Naive B cell (primary cell): ENCODE measurements around the gene ZNF497. TPM values are rescaled to one million over a fixed set of nuclear protein-coding genes. Genes with fewer than 3 reads are reported as not detected.
A peak's percentile ranks its signal among the peaks of the same experiment; 100 is the strongest.

Experiments used
- ATAC-seq, 2 donors: fragments of 150-1000 bp; cut with Tn5 transposase; 2 replicates each; pipeline ENCODE4 v1.10.0; 2021; ENCODE audit warnings: low read depth in 2 of 2, mild to moderate bottlenecking in 2 of 2, moderate library complexity in 2 of 2
- DNase-seq: peaks from one replicate; pipeline ENCODE4 v3.0.0; 2022
- H3K27ac Mint-ChIP-seq, 6 donors: one replicate each; pipeline ENCODE4 v1.8.0; 2020 to 2022; ENCODE audit warnings: mild to moderate bottlenecking in 6 of 6, mixed read lengths in 6 of 6, moderate library complexity in 5 of 6, inconsistent platforms in 2 of 6
- H3K27me3 Mint-ChIP-seq, 3 donors: one replicate each; pipeline ENCODE4 v1.8.0; 2021 to 2022; ENCODE audit warnings: mixed read lengths in 3 of 3, mild to moderate bottlenecking in 1 of 3
- H3K36me3 Mint-ChIP-seq, 2 donors: one replicate each; pipeline ENCODE4 v1.8.0; 2020 to 2022; ENCODE audit warnings: mixed read lengths in 2 of 2, inconsistent platforms in 1 of 2, mild to moderate bottlenecking in 1 of 2
- H3K4me1 Mint-ChIP-seq, 3 donors: one replicate each; pipeline ENCODE4 v1.8.0; 2020 to 2022; ENCODE audit warnings: mixed read lengths in 3 of 3, inconsistent platforms in 1 of 3, mild to moderate bottlenecking in 1 of 3, moderate library complexity in 1 of 3
- H3K4me3 Mint-ChIP-seq, 8 donors: one replicate each; pipeline ENCODE4 v1.8.0; 2020 to 2022; ENCODE audit warnings: mild to moderate bottlenecking in 8 of 8, mixed read lengths in 8 of 8, moderate library complexity in 8 of 8, inconsistent platforms in 2 of 8
- H3K9me3 Mint-ChIP-seq, 7 donors: one replicate each; pipeline ENCODE4 v1.8.0; 2020 to 2022; ENCODE audit warnings: mixed read lengths in 7 of 7, mild to moderate bottlenecking in 5 of 7, inconsistent platforms in 2 of 7, moderate library complexity in 1 of 7
- polyA plus RNA-seq, 6 donors: library from polyadenylated mRNA; unstranded; fragments of 300-500 nt; fragmentation: Illumina TruSeq; gene quantifications; one replicate each; pipeline ENCODE4 v1.2.3, GENCODE V29; 2021; ENCODE audit warnings: low read depth in 6 of 6

ZNF497 gene
- polyA plus RNA-seq, 6 donors from 2014 or later = 0.23 to 2.3 (median 1.5) TPM

DNA sequence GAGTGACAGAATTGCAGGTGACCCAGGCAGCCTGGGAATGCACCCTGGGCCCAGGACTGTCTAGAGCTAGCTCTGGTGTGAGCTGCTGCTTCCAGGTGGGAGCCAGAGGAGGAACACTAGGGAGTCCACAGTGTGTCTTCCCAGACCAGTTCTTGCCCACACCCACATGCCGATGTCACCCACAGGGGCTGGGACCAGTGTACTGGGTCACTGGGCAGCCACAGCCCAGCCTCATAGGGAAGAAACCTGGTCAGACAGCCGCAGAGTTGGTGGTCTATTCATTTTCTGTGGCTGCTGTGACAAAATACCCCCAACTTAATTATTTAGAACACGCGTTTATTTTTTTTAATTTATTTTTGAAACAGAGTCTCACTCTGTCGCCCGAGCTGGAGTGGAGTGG is 36.0 kb upstream of the ZNF497 start:
- Mint-ChIP-seq H3K4me1 (peaks cover 16 to 26% (median 24%) of the 10 kb centered on the region in 3 donors), H3K27me3 (peaks cover 6 to 34% (median 23%) of the 10 kb centered on the region in 3 donors), H3K36me3 (peaks cover 8 to 14% of the 10 kb centered on the region in 2 donors), H3K4me3 (no peak overlapping the region), H3K9me3 (no peaks in the 10 kb centered on the region), H3K27ac (peak overlapping the region in 1 of 6 donors; percentile 57)
- ATAC-seq (no peak), DNase-seq (no peak)

DNA sequence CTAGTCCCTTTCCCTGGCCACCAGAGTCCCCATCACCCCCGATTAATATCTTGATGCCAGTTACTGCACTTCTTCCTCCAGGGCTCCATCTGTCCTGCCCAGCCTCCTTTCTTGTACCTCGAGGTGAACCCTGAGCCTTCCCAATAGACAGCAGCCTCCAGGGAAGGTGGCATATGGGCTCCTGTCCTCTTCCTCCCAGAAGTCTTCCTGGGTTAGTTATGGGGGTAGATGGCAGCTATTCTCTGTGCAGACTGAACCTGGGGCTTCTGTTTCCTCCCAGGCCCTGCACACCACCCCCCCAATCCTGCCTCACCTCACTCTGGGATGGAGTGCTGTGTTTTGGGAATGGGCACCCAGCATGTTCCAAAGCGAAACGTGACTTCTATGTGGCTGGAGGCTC is 35.5 kb upstream of the ZNF497 start:
- H3K36me3 Mint-ChIP-seq = peaks cover 11 to 19% of the 10 kb centered on the region in 2 donors
- H3K27me3 Mint-ChIP-seq = peaks cover 6 to 34% (median 23%) of the 10 kb centered on the region in 3 donors
- no peaks in the 10 kb centered on the region for H3K9me3 Mint-ChIP-seq
- DNase-seq (no peak), ATAC-seq (no peak)
- peaks cover 16 to 26% (median 25%) of the 10 kb centered on the region in 3 donors for H3K4me1 Mint-ChIP-seq
- H3K27ac Mint-ChIP-seq = no peak overlapping the region
- H3K4me3 Mint-ChIP-seq = peak overlapping the region in 2 of 8 donors; percentile 29 to 71

DNA sequence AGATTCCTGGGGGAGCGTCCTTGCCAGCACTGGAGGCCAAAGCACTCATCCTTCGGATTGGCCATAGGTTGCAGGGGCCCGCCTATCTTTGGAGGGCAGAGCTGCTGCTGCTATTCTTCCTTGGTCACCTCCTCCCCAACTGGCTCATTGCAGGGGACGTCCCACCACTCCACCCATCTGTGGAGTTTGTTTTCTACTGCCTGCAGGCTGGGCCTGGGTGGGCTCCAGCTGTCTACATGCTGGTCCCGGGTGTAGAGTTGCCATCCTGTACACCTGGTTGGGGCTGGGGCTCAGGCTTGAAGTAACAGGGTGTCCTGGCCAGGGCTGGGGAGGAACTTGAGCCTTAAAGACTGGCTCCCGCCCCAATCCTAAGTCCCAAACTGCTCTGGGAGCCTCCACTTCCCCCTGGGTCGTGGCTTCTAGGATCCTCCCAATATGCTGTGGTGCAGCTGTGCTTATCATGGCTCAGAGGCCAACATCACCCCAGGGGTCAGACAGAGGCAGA is 35.0 kb upstream of the ZNF497 start:
- H3K4me1 Mint-ChIP-seq = peaks cover 20 to 26% (median 25%) of the 10 kb centered on the region in 3 donors
- no peak overlapping the region for H3K27ac Mint-ChIP-seq
- no peak for ATAC-seq
- H3K36me3 Mint-ChIP-seq = peaks cover 11 to 23% of the 10 kb centered on the region in 2 donors
- no peak for DNase-seq
- peaks cover 6 to 34% (median 23%) of the 10 kb centered on the region in 3 donors for H3K27me3 Mint-ChIP-seq
- peak overlapping the region in 4 of 8 donors; percentile 24 to 71 (median 43) for H3K4me3 Mint-ChIP-seq
- H3K9me3 Mint-ChIP-seq = no peaks in the 10 kb centered on the region

DNA sequence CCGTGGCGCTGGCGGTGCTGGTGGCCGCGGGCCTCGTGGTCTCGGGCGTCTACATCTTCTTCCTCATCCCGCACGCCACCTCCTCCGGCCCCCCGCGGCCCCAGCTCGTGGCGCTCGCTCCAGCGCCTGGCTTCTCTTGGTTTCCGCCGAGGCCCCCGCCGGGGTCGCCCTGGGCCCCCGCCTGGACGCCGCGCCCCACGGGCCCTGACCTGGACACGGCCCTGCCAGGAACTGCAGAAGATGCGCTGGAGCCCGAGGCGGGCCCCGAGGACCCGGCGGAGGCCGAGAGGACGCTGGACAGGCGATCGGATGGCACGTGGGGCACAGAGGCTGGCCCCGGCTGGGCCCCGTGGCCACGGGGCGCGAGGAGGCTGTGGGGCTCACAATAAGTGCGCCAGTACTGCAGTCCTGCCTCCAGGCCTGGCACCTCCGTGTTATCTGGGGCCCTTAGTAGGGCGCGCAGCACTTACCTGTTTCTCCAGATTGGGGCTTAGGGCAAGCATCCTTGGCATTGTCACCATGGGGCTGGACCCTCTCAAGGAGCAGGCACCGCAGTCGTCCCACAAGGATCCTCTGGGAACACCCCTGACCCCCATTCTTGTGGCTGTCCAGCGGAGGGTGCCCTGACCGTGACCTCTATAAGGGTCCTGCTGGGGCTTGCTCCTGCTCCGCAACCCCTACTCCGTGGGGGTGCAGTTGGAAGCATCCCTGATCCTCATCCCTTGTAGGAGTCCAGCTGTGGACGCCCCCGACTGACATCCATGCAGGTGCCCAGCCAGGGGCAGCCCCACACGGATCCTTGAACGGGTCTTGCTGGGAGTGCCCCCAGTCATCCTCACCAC is 34.4 kb upstream of the ZNF497 start:
- peak overlapping the region in 5 of 8 donors; percentile 5 to 58 (median 28) for H3K4me3 Mint-ChIP-seq
- H3K36me3 Mint-ChIP-seq = peaks cover 11 to 23% of the 10 kb centered on the region in 2 donors
- no peak for ATAC-seq
- DNase-seq = no peak
- no peaks in the 10 kb centered on the region for H3K9me3 Mint-ChIP-seq
- H3K4me1 Mint-ChIP-seq = peaks cover 22 to 26% (median 25%) of the 10 kb centered on the region in 3 donors
- peaks cover 6 to 34% (median 23%) of the 10 kb centered on the region in 3 donors for H3K27me3 Mint-ChIP-seq
- no peak overlapping the region for H3K27ac Mint-ChIP-seq

DNA sequence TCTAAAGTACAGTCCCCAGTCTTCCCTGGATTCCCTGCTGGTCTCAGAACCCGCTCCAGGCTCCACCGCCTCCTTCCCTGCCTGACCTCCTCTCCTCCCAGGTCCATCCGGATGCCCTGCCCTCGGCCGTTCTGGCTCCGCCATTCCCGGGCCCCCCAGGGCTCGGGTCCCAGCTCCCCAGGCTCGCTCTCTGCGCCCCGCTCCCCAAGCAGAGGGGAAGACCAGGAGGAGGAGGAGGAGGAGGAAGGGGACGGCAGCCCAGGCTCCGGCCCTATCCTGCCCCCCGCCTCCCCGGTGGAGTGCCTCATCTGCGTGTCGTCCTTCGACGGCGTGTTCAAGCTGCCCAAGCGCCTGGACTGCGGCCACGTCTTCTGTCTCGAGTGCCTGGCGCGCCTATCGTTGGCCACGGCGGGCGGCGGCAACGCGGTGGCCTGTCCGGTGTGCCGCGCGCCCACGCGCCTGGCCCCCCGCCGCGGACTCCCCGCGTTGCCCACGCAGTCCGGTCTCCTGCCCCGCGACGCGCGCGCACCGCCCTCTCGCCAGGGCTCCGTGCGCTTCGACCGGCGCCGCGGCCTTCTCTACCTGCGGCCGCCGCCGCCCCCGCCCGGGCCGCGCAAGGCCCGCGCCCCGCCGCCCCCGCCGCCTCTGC is 33.6 kb upstream of the ZNF497 start:
- H3K36me3 Mint-ChIP-seq = peaks cover 11 to 23% of the 10 kb centered on the region in 2 donors
- H3K9me3 Mint-ChIP-seq = no peaks in the 10 kb centered on the region
- peak overlapping the region in 2 of 8 donors; percentile 24 to 29 for H3K4me3 Mint-ChIP-seq
- H3K4me1 Mint-ChIP-seq = peaks cover 21 to 22% (median 21%) of the 10 kb centered on the region in 3 donors
- H3K27me3 Mint-ChIP-seq = peaks cover 6 to 32% (median 23%) of the 10 kb centered on the region in 3 donors
- no peak for DNase-seq
- ATAC-seq = no peak
- no peak overlapping the region for H3K27ac Mint-ChIP-seq

DNA sequence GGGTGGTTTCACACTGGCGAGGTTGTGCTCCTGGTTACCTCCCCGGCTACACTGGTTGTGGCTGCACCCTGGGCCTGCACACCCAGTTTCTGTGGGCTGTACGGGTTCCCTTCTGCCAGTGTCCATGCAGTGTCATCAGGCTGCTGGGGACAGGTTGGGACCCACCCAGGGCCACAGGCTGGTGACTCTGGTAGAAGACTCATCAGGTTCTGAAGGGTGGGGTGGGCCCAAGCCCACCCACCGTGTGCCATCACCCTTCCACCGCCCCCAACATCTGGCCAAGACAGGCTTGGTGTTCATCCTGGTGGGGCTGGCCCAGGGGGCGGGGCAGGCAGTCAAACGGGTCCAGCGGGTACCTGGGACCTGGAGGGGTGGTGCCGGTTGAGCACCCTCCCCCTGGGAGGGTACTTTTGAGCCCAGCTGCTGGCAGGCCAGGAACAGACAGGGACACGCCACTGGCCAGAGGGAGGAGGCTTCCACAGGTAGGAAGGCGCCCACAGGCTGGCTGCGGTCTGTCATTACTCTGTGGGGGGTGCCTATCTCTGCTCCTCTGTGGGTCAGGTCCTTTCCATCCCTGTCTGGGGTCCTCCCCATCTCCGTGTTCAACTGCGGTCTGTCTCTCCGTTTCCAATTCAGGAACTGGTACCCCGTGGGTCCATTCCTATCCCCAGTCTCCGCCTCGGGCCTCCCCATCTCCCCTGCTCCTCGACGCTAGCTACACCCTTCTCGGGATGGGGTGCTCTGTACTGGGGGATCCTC is 32.8 kb upstream of the ZNF497 start, which contains the start of gene RNF225:
TSS of gene RNF225 (plus strand) at position 437 of the 759 bp plus-strand sequence. CDS start 434 bp downstream, outside the sequence.
- ATAC-seq = no peak
- H3K4me3 Mint-ChIP-seq = peak within 1 kb of the TSS in 4 of 8 donors; percentile 15 to 62 (median 26)

DNA sequence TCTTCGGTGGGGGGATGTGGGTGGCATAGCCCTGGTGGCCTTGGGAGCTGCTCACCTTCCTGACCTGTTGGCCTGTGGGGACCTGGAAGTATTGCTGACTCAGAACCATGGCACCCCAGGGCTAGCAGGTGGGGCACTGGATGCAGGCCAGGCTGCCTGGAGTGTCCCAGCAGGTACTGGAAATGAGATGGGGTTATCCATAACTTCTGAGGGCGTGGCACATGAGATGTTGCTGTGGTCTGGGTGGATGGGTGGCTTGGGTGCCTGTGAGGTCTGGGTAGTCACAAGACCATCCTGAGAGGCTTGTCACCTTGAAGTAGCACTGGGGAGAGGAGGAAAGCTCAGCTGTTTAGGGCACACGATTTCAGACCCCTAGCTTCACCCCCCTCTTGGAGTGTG is 32.3 kb upstream of the ZNF497 start:
- peak overlapping the region in 1 of 6 donors; percentile 46 for H3K27ac Mint-ChIP-seq
- no peaks in the 10 kb centered on the region for H3K9me3 Mint-ChIP-seq
- peaks cover 6 to 28% (median 23%) of the 10 kb centered on the region in 3 donors for H3K27me3 Mint-ChIP-seq
- H3K4me3 Mint-ChIP-seq = peak overlapping the region in 1 of 8 donors; percentile 29
- no peak for ATAC-seq
- H3K36me3 Mint-ChIP-seq = peaks cover 11 to 23% of the 10 kb centered on the region in 2 donors
- no peak for DNase-seq
- H3K4me1 Mint-ChIP-seq = peaks cover 13 to 22% (median 20%) of the 10 kb centered on the region in 3 donors

More for the DNA sequence above, 32.8 kb upstream of the ZNF497 start, which contains the start of gene RNF225:
- H3K4me1 Mint-ChIP-seq = peaks cover 15 to 22% (median 19%) of the 10 kb centered on the region in 3 donors
- peaks cover 11 to 23% of the 10 kb centered on the region in 2 donors for H3K36me3 Mint-ChIP-seq
- H3K27ac Mint-ChIP-seq = peak within 1 kb of the TSS in 1 of 6 donors; percentile 46
- H3K9me3 Mint-ChIP-seq = no peaks in the 10 kb centered on the region
- H3K27me3 Mint-ChIP-seq = peaks cover 6 to 28% (median 23%) of the 10 kb centered on the region in 3 donors
- no peak for DNase-seq

DNA sequence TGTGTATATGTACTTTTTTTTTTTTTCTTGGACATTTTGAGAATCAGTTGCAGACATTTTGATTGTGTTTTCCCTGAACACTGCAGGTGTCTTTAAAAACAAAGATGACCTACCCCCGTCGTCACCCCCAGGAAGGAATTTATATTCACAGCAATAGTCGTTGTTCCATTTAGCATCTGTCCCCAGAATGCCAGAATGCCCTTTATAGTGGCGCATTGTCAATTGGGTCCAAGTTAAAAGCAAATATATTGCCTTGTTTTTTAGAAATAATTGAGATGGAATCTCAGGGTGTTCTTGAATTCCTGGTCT is 31.1 kb upstream of the ZNF497 start:
- Mint-ChIP-seq H3K27ac (no peak overlapping the region), H3K36me3 (peaks cover 17 to 23% of the 10 kb centered on the region in 2 donors), H3K4me1 (peaks cover 18 to 24% (median 22%) of the 10 kb centered on the region in 3 donors), H3K27me3 (peaks cover 0 to 24% (median 23%) of the 10 kb centered on the region in 3 donors), H3K4me3 (no peak overlapping the region), H3K9me3 (no peaks in the 10 kb centered on the region)
- DNase-seq = no peak
- no peak for ATAC-seq

DNA sequence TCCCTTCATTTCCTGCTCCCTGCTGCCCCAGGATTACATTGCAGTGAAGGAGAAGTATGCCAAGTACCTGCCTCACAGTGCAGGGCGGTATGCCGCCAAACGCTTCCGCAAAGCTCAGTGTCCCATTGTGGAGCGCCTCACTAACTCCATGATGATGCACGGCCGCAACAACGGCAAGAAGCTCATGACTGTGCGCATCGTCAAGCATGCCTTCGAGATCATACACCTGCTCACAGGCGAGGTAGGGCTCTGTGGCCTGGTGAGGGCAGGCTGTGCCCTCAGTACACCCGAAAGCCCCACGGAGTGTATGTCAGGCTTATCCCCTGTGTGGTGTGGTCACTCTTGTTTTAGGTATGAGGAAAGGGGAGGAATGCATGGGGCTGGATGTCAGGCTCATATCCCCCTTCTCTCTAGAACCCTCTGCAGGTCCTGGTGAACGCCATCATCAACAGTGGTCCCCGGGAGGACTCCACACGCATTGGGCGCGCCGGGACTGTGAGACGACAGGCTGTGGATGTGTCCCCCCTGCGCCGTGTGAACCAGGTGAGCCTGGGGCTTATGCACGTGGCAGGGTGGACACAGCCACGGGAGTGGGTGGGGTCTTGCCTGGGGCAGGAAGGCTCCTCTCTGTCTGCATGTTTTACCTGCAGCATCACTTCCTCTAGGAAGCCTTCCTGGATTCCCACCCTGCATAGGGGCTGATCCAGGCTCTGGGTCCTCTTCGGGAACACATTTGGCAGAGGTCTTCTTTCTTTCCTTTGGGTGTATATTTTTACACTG is 30.6 kb upstream of the ZNF497 start:
- Mint-ChIP-seq H3K4me1 (peaks cover 23 to 30% (median 23%) of the 10 kb centered on the region in 3 donors), H3K36me3 (peaks cover 17 to 23% of the 10 kb centered on the region in 2 donors), H3K27me3 (peaks cover 0 to 21% (median 20%) of the 10 kb centered on the region in 3 donors), H3K9me3 (no peaks in the 10 kb centered on the region), H3K4me3 (peak overlapping the region in 2 of 8 donors; percentile 15 to 24), H3K27ac (no peak overlapping the region)
- DNase-seq = no peak
- no peak for ATAC-seq

DNA sequence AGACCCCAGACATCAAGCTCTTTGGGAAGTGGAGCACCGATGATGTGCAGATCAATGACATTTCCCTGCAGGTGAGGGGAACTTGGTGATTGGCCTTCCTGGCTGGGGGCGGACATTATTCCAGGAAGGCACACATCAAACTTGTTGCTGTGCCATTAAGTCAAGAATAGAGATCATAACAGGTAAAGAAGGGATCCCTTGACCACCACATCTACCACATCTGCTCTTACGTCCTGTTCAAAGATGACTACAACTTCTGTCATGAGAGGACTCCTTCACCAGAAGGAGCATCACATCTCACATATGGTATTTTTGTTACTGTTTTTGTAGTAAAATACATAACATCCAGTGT is 25.6 kb upstream of the ZNF497 start:
- DNase-seq (no peak), ATAC-seq (no peak)
- Mint-ChIP-seq H3K9me3 (no peaks in the 10 kb centered on the region), H3K27me3 (no peaks in the 10 kb centered on the region), H3K36me3 (peaks cover 4 to 6% of the 10 kb centered on the region in 2 donors), H3K27ac (peak overlapping the region; percentile 91 to 99 (median 98)), H3K4me3 (peak overlapping the region; percentile 88 to 98 (median 96)), H3K4me1 (peaks cover 13 to 55% (median 30%) of the 10 kb centered on the region in 3 donors)

DNA sequence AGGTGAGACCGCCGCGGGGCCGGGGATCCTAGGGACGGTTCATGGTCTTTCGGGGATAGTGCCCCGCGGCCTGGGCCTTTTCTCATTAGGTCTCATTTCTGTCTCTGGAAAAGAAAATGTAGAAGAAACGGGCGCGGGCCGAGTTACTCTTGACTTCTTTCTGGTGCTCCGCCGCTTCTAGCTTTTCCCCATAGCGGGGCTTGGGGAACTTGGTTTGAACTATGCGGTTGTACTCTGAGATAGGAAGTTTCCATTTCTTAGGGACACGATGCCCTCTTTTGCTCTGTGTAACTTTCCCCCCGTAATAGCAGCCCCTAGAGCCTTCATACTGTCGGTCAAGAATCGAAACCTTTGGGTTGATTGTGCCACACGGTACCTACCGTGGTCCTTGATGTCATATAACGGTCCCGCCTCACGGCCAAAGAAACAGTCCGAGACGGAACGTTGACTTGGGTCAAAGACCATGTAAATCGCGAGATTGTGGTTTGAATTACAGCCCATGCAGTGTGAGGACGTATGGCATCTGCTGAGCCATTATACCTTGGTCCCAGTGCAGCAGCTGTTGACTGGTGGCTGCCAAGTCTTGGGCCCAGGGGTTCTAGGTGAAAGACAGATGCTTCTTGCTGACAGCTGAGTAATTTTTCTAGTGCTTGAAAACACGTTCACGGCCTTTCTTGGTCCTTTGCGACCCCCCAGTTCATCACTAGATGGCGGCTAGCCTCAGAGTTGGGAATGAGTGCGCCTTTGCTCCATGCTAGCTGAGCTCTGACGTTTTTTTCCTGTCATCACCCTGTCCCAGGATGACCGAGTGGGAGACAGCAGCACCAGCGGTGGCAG is 25.0 kb upstream of the ZNF497 start:
- DNase-seq = no peak
- Mint-ChIP-seq H3K27ac (peak overlapping the region; percentile 98 to 99 (median 98)), H3K27me3 (no peaks in the 10 kb centered on the region), H3K9me3 (no peaks in the 10 kb centered on the region), H3K36me3 (peaks cover 0 to 6% of the 10 kb centered on the region in 2 donors), H3K4me3 (peak overlapping the region; percentile 88 to 98 (median 96)), H3K4me1 (peaks cover 13 to 53% (median 33%) of the 10 kb centered on the region in 3 donors)
- ATAC-seq = peak in 1 of 2 donors; percentile 2
